GM12878 (cell line): Measurements from ENCODE around the gene GIT1. TPM values are rescaled to one million over a fixed set of nuclear protein-coding genes. Genes with fewer than 3 reads are reported as not detected.

Experiments
- ATAC-seq: fragments of 200-7000 bp; cut with Tn5 transposase; 3 replicates; pipeline ENCODE4 v1.9.1; 2020; ENCODE audit warnings: mild to moderate bottlenecking, moderate library complexity
- BruUV-seq: library from RNA; stranded (reverse); fragments of 400-500 nt; replicated peaks from 2 replicates; lab custom pipeline; 2021; lab: Mats Ljungman, UMichigan
- CTCF ChIA-PET: fragments of 300-600 bp; sonication (Branson Sonifier 250); formaldehyde crosslinking; extraction: SDS; loops from one replicate; lab custom pipeline; 2021; ENCODE audit warnings: inconsistent platforms; lab: Yijun Ruan, JAX
- POLR2A ChIA-PET: fragments of 350-600 bp; formaldehyde crosslinking; extraction: SDS; loops from one replicate; lab custom pipeline; 2021; ENCODE audit warnings: inconsistent platforms; lab: Charles Lee
- RAD21 ChIA-PET: fragments of 300-600 bp; sonication (Branson Sonifier 250); formaldehyde crosslinking; loops from one replicate; lab custom pipeline; 2023; ENCODE audit warnings: antibody characterized with exemption; ENCODE audit not compliant: unreplicated experiment; lab: Charles Lee
- SMC1A ChIA-PET: fragments of 300-600 bp; sonication (Branson Sonifier 250); formaldehyde crosslinking; loops from one replicate; lab custom pipeline; 2023; ENCODE audit not compliant: unreplicated experiment, uncharacterized antibody; lab: Charles Lee
- DNase-seq: peaks from one replicate; pipeline ENCODE4 v3.0.0-alpha.2; 2011; ENCODE audit warnings: low read depth, low spot score
- FAIRE-seq: peaks from 3 replicates; lab custom pipeline; 2011; peaks lifted over from hg19 to GRCh38; lab: Jason Lieb, UNC
- H2AFZ ChIP-seq: 2 replicates; pipeline ENCODE4 v1.6.0; 2011; ENCODE audit warnings: low read depth, low read length, control low read depth; ENCODE audit not compliant: control insufficient read depth
- H3K27ac ChIP-seq: 2 replicates; pipeline ENCODE4 v1.5.1; 2011; ENCODE audit warnings: control low read depth; ENCODE audit not compliant: control insufficient read depth, insufficient read depth
- H3K27me3 ChIP-seq, 2 experiments: replicated peaks in 1 of 2; 2 replicates each; pipeline versions ENCODE4 v1.6.0 to v1.6.1; 2011; ENCODE audit warnings: low read length in 1 of 2; ENCODE audit not compliant: control insufficient read depth in 2 of 2, insufficient read depth in 2 of 2
- H3K36me3 ChIP-seq, 2 experiments: 2 replicates each; pipeline ENCODE4 v1.5.1; 2011; ENCODE audit warnings: low read length in 1 of 2; ENCODE audit not compliant: control insufficient read depth in 2 of 2, insufficient read depth in 2 of 2
- H3K4me1 ChIP-seq: 2 replicates; pipeline ENCODE4 v1.6.1; 2011; ENCODE audit warnings: mild to moderate bottlenecking, low read length, moderate library complexity, mixed read lengths; ENCODE audit not compliant: control insufficient read depth, insufficient read depth
- H3K4me2 ChIP-seq: 2 replicates; pipeline ENCODE4 v1.6.0; 2011; ENCODE audit warnings: control low read depth; ENCODE audit not compliant: control insufficient read depth, insufficient read depth
- H3K4me3 ChIP-seq: fragments of 200-600 bp; sonication (generic); 2 replicates; pipeline ENCODE4 v1.5.1; 2016
- H3K79me2 ChIP-seq: 2 replicates; pipeline ENCODE4 v1.6.0; 2011; ENCODE audit warnings: low read length; ENCODE audit not compliant: control insufficient read depth, insufficient read depth
- H3K9ac ChIP-seq: 2 replicates; pipeline ENCODE4 v1.8.0; 2011; ENCODE audit warnings: low read length, control low read depth, mixed read lengths; ENCODE audit not compliant: control insufficient read depth, insufficient read depth
- H3K9me3 ChIP-seq: replicated peaks from 3 replicates; pipeline ENCODE4 v1.5.1; 2011; ENCODE audit warnings: mild to moderate bottlenecking, low read length; ENCODE audit not compliant: control insufficient read depth, insufficient read depth
- H4K20me1 ChIP-seq: 2 replicates; pipeline ENCODE4 v1.6.0; 2011; ENCODE audit not compliant: control insufficient read depth, insufficient read depth
- BCL11A ChIP-seq: IDR thresholded peaks from 2 replicates; pipeline ENCODE4 v1.6.1; 2011; ENCODE audit warnings: low read depth, low read length
- CEBPB ChIP-seq, 2 experiments: fragments of 150-350 bp in 1 of 2; IDR thresholded peaks; 2 replicates each; pipeline ENCODE4 v1.6.1; 2012 to 2014; ENCODE audit warnings: low read depth in 2 of 2, low read length in 2 of 2, borderline replicate concordance in 1 of 2, inconsistent platforms in 1 of 2
- EED ChIP-seq: sonication (generic); IDR thresholded peaks from 2 replicates; pipeline ENCODE4 v1.6.1; 2016; ENCODE audit warnings: antibody characterized with exemption, low read depth
- FOXM1 ChIP-seq: IDR thresholded peaks from 2 replicates; pipeline ENCODE4 v1.6.1; 2012; ENCODE audit warnings: low read depth, mild to moderate bottlenecking, inconsistent platforms, low read length, moderate library complexity
- MTA2 ChIP-seq: fragments of 450-650 bp; IDR thresholded peaks from 2 replicates; pipeline ENCODE4 v1.6.1; 2016; ENCODE audit warnings: low read depth, mild to moderate bottlenecking, moderate library complexity
- NFIC ChIP-seq: IDR thresholded peaks from 2 replicates; pipeline ENCODE4 v1.6.1; 2012; ENCODE audit warnings: low read depth, mild to moderate bottlenecking, inconsistent platforms, low read length, moderate library complexity
- NR2C1 ChIP-seq: fragments of 450-650 bp; IDR thresholded peaks from 2 replicates; pipeline ENCODE4 v1.6.1; 2017; ENCODE audit warnings: antibody characterized with exemption, mild to moderate bottlenecking, moderate library complexity
- PAX8 ChIP-seq: fragments of 450-650 bp; IDR thresholded peaks from 2 replicates; pipeline ENCODE4 v1.6.1; 2017; ENCODE audit warnings: mild to moderate bottlenecking, moderate library complexity
- PML ChIP-seq: IDR thresholded peaks from 2 replicates; pipeline ENCODE4 v1.6.1; 2012; ENCODE audit warnings: low read length, inconsistent platforms
- RB1 ChIP-seq: fragments of 450-650 bp; formaldehyde crosslinking; IDR thresholded peaks from 2 replicates; pipeline ENCODE4 v1.6.1; 2017; ENCODE audit warnings: mild to moderate bottlenecking, borderline replicate concordance
- SUZ12 ChIP-seq: fragments of 200-600 bp; sonication (generic); IDR thresholded peaks from one replicate; pipeline ENCODE4 v1.6.1; 2018; ENCODE audit warnings: antibody characterized with exemption, mild to moderate bottlenecking; ENCODE audit not compliant: unreplicated experiment
- TCF12 ChIP-seq: IDR thresholded peaks from 2 replicates; pipeline ENCODE4 v1.6.1; 2011; ENCODE audit warnings: low read depth, mild to moderate bottlenecking, low read length
- WGBS: methylation state at CpG from one replicate; pipeline ENCODE4 v1.1.6; 2016; ENCODE audit warnings: low lambda C conversion rate; ENCODE audit not compliant: insufficient replicate concordance, insufficient coverage; ENCODE audit errors: missing lambda C conversion rate; 5-methylcytosine and 5-hydroxymethylcytosine counted together
- in situ Hi-C: fragments of 300-500 bp; cut with MboI; formaldehyde crosslinking; loops from 9 replicates; pipeline ENCODE4 v1.14.3; 2018; ENCODE audit warnings: mixed read lengths
- intact Hi-C: fragments of 100-400 bp; cut with micrococcal nuclease; formaldehyde crosslinking; loops from one replicate; pipeline ENCODE4 v1.14.2; 2022; ENCODE audit not compliant: unreplicated experiment
- polyA plus RNA-seq, 11 experiments: library from polyadenylated mRNA; depleted of rRNA in 4 of 11; unstranded in 6 of 11; stranded (reverse) in 5 of 11; fragments of >200 nt; fragmentation: Nextera tagmentation in 4 of 11; fragmentation: Illumina TruSeq in 1 of 11; extraction: Ambion mirVana in 4 of 11; extraction: Trizol in 1 of 11; gene quantifications; 1 replicate in 1 of 11; 2 replicates in 10 of 11; pipeline versions ENCODE4 v1.2.1 to v1.2.3, GENCODE V29; 2011 to 2016; ENCODE audit warnings: inconsistent platforms in 2 of 11, missing spikeins in 2 of 11, low read depth in 1 of 11
- total RNA-seq, 4 experiments: library from RNA; depleted of rRNA in 3 of 4; stranded (reverse); fragments of >200 nt in 3 of 4; fragmentation: Illumina TruSeq in 1 of 4; extraction: Trizol in 1 of 4; gene quantifications; 2 replicates each; pipeline versions ENCODE4 v1.2.1 to v1.2.3, GENCODE V29; 2013 to 2021
- TF ChIP-seq, protein P1 (sequence below): IDR thresholded peaks from 2 replicates; pipeline ENCODE4 v1.6.1; 2012; ENCODE audit warnings: mild to moderate bottlenecking, low read depth, low read length
- TF ChIP-seq, protein P2 (sequence below): fragments of 450-650 bp; conservative IDR thresholded peaks from 2 replicates; pipeline ENCODE4 v1.6.1; 2017; ENCODE audit warnings: mild to moderate bottlenecking, moderate library complexity
- TF ChIP-seq, protein P3 (sequence below): fragments of 450-650 bp; formaldehyde crosslinking; IDR thresholded peaks from 2 replicates; pipeline ENCODE4 v1.5.0; 2022; ENCODE audit warnings: mild to moderate bottlenecking, missing genetic modification characterization
- TF ChIP-seq, protein P4 (sequence below): fragments of 450-650 bp; IDR thresholded peaks from 2 replicates; pipeline ENCODE4 v1.6.1; 2014; ENCODE audit warnings: mild to moderate bottlenecking

The GIT1 gene
- total and polyA plus RNA-seq, 10 of the 15 experiments (the other 5 are each of a cell fraction or from before 2014, with no cell fraction given) = 0.24 to 45.3 (median 20.9) TPM

DNA sequence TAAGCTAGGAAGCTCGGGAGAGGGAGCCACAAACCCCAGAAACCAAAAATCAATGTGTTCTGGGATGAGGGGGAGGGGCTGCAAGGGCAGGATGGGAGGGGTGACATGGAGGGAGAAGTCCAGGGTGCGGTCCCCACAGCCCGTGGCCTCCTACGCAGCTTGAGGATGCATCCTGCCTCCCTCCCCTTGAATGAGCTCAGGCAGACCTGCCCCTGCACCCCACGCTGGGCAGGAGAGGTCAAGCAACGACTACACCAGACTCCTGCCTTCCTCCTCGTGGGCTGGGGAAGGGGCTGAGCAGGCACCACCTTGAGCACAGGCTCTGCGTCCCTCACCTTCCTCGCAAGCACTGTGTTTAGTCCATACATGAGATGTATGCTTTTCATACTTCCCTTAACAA lies 7.4 kb upstream of the GIT1 start:
- no peak overlapping the region for H2AFZ ChIP-seq
- BruUV-seq = no TSS peak
- no peaks in the 10 kb centered on the region for H3K79me2 ChIP-seq
- no peak overlapping the region for H3K4me3 ChIP-seq
- no peak overlapping the region for H3K4me2 ChIP-seq
- no peaks in the 10 kb centered on the region; a peak in 1 of 4 replicates for H3K27me3 ChIP-seq
- DNase-seq = no peak
- ATAC-seq = no peak
- no peak overlapping the region for H3K27ac ChIP-seq
- CTCF ChIA-PET = interaction anchor here (0.8 to 1.8 kb wide), 2 partner anchors 15 to 16 kb away, joined by 3 to 7 read pairs; no protein-coding TSS in a partner anchor
- no peaks in the 10 kb centered on the region for H3K36me3 ChIP-seq
- H3K9me3 ChIP-seq = no peaks in the 10 kb centered on the region
- intact Hi-C loops = loop anchor here (10.0 kb wide), 1 partner anchor 232 kb away; no protein-coding TSS in a partner anchor
- in situ Hi-C loops = no loop called here
- FAIRE-seq = no peak
- SMC1A ChIA-PET = no interaction called here
- RAD21 ChIA-PET = interaction anchor here (1.2 kb wide), 1 partner anchor 227 kb away, joined by 4 read pairs; no protein-coding TSS in a partner anchor
- H4K20me1 ChIP-seq = no peaks in the 10 kb centered on the region
- 62% methylated on average over 9 of the region's 9 CpGs for WGBS
- no peak overlapping the region for H3K9ac ChIP-seq
- POLR2A ChIA-PET = no interaction called here
- peaks cover 26% of the 10 kb centered on the region for H3K4me1 ChIP-seq
- TF ChIP-seq NR2C1 (no peak), EED (no peak), RB1 (no peak), TCF12 (no peak), BCL11A (no peak), SUZ12 (no peak), PML (no peak), PAX8 (no peak), MTA2 (no peak), FOXM1 (no peak), CEBPB (IDR thresholded peaks at IDR 0.05; ENCODE audit: borderline replicate concordance in 1 of 2, low read depth in 2 of 2, low read length in 2 of 2) (no peak), NFIC (no peak)
- TF ChIP-seq, protein P1, sequence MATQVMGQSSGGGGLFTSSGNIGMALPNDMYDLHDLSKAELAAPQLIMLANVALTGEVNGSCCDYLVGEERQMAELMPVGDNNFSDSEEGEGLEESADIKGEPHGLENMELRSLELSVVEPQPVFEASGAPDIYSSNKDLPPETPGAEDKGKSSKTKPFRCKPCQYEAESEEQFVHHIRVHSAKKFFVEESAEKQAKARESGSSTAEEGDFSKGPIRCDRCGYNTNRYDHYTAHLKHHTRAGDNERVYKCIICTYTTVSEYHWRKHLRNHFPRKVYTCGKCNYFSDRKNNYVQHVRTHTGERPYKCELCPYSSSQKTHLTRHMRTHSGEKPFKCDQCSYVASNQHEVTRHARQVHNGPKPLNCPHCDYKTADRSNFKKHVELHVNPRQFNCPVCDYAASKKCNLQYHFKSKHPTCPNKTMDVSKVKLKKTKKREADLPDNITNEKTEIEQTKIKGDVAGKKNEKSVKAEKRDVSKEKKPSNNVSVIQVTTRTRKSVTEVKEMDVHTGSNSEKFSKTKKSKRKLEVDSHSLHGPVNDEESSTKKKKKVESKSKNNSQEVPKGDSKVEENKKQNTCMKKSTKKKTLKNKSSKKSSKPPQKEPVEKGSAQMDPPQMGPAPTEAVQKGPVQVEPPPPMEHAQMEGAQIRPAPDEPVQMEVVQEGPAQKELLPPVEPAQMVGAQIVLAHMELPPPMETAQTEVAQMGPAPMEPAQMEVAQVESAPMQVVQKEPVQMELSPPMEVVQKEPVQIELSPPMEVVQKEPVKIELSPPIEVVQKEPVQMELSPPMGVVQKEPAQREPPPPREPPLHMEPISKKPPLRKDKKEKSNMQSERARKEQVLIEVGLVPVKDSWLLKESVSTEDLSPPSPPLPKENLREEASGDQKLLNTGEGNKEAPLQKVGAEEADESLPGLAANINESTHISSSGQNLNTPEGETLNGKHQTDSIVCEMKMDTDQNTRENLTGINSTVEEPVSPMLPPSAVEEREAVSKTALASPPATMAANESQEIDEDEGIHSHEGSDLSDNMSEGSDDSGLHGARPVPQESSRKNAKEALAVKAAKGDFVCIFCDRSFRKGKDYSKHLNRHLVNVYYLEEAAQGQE = no peak
- TF ChIP-seq, protein P2, sequence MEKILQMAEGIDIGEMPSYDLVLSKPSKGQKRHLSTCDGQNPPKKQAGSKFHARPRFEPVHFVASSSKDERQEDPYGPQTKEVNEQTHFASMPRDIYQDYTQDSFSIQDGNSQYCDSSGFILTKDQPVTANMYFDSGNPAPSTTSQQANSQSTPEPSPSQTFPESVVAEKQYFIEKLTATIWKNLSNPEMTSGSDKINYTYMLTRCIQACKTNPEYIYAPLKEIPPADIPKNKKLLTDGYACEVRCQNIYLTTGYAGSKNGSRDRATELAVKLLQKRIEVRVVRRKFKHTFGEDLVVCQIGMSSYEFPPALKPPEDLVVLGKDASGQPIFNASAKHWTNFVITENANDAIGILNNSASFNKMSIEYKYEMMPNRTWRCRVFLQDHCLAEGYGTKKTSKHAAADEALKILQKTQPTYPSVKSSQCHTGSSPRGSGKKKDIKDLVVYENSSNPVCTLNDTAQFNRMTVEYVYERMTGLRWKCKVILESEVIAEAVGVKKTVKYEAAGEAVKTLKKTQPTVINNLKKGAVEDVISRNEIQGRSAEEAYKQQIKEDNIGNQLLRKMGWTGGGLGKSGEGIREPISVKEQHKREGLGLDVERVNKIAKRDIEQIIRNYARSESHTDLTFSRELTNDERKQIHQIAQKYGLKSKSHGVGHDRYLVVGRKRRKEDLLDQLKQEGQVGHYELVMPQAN = no peak
- TF ChIP-seq, protein P3, sequence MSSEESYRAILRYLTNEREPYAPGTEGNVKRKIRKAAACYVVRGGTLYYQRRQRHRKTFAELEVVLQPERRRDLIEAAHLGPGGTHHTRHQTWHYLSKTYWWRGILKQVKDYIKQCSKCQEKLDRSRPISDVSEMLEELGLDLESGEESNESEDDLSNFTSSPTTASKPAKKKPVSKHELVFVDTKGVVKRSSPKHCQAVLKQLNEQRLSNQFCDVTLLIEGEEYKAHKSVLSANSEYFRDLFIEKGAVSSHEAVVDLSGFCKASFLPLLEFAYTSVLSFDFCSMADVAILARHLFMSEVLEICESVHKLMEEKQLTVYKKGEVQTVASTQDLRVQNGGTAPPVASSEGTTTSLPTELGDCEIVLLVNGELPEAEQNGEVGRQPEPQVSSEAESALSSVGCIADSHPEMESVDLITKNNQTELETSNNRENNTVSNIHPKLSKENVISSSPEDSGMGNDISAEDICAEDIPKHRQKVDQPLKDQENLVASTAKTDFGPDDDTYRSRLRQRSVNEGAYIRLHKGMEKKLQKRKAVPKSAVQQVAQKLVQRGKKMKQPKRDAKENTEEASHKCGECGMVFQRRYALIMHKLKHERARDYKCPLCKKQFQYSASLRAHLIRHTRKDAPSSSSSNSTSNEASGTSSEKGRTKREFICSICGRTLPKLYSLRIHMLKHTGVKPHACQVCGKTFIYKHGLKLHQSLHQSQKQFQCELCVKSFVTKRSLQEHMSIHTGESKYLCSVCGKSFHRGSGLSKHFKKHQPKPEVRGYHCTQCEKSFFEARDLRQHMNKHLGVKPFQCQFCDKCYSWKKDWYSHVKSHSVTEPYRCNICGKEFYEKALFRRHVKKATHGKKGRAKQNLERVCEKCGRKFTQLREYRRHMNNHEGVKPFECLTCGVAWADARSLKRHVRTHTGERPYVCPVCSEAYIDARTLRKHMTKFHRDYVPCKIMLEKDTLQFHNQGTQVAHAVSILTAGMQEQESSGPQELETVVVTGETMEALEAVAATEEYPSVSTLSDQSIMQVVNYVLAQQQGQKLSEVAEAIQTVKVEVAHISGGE = no peak
- TF ChIP-seq, protein P4, sequence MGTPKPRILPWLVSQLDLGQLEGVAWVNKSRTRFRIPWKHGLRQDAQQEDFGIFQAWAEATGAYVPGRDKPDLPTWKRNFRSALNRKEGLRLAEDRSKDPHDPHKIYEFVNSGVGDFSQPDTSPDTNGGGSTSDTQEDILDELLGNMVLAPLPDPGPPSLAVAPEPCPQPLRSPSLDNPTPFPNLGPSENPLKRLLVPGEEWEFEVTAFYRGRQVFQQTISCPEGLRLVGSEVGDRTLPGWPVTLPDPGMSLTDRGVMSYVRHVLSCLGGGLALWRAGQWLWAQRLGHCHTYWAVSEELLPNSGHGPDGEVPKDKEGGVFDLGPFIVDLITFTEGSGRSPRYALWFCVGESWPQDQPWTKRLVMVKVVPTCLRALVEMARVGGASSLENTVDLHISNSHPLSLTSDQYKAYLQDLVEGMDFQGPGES = no peak
